HepG2 (cell line): Measurements from ENCODE around the gene CMIP.

Source experiments
- TRIM24 ChIP-seq: sonication (generic); formaldehyde crosslinking; IDR thresholded peaks from 2 replicates; pipeline ENCODE4 v1.8.0; 2022; ENCODE audit warnings: mild to moderate bottlenecking, missing genetic modification reagents
- ZNF766 ChIP-seq: sonication (generic); formaldehyde crosslinking; IDR thresholded peaks from 2 replicates; pipeline ENCODE4 v1.5.0; 2020; ENCODE audit warnings: missing genetic modification reagents, borderline replicate concordance
- ZNF790 ChIP-seq: sonication (generic); formaldehyde crosslinking; IDR thresholded peaks from 2 replicates; pipeline ENCODE4 v1.8.0; 2022; ENCODE audit warnings: missing genetic modification reagents, mild to moderate bottlenecking, borderline replicate concordance
- TF ChIP-seq, protein P1 (sequence below): sonication (generic); formaldehyde crosslinking; IDR thresholded peaks from 2 replicates; pipeline ENCODE4 v1.5.0; 2020; ENCODE audit warnings: mild to moderate bottlenecking, missing genetic modification reagents
- TF ChIP-seq, protein P2 (sequence below): sonication (generic); formaldehyde crosslinking; IDR thresholded peaks from 2 replicates; pipeline ENCODE4 v1.4.0; 2020; ENCODE audit warnings: mild to moderate bottlenecking, missing genetic modification reagents

DNA sequence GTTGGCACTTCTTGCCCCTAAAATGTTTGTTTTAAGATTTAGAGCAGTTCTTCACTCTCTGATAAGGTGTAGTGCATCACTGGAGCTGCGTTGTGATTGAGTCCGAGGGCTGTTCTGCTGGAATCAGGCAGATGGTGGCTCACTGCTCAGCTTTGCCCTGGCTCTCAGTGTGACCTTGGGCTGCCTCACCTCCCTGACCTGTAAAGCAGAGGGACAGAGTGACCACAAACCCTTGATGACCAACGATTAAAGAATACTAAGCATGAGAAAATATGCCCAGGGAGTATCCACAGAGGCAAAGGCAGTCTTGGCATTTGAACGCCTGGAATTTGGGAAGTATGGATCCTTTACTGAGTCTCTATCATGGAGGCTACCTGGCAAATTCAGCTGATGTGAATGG is 18.1 kb downstream of the CMIP start:
- no peak for TF ChIP-seq ZNF790 (CRISPR knock-in tag)
- no peak for TF ChIP-seq ZNF766
- TF ChIP-seq, protein P1, sequence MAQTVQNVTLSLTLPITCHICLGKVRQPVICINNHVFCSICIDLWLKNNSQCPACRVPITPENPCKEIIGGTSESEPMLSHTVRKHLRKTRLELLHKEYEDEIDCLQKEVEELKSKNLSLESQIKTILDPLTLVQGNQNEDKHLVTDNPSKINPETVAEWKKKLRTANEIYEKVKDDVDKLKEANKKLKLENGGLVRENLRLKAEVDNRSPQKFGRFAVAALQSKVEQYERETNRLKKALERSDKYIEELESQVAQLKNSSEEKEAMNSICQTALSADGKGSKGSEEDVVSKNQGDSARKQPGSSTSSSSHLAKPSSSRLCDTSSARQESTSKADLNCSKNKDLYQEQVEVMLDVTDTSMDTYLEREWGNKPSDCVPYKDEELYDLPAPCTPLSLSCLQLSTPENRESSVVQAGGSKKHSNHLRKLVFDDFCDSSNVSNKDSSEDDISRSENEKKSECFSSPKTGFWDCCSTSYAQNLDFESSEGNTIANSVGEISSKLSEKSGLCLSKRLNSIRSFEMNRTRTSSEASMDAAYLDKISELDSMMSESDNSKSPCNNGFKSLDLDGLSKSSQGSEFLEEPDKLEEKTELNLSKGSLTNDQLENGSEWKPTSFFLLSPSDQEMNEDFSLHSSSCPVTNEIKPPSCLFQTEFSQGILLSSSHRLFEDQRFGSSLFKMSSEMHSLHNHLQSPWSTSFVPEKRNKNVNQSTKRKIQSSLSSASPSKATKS (CRISPR knock-in tag), result no peak
- TF ChIP-seq, protein P2, sequence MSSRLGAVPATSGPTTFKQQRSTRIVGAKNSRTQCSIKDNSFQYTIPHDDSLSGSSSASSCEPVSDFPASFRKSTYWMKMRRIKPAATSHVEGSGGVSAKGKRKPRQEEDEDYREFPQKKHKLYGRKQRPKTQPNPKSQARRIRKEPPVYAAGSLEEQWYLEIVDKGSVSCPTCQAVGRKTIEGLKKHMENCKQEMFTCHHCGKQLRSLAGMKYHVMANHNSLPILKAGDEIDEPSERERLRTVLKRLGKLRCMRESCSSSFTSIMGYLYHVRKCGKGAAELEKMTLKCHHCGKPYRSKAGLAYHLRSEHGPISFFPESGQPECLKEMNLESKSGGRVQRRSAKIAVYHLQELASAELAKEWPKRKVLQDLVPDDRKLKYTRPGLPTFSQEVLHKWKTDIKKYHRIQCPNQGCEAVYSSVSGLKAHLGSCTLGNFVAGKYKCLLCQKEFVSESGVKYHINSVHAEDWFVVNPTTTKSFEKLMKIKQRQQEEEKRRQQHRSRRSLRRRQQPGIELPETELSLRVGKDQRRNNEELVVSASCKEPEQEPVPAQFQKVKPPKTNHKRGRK (CRISPR knock-in tag), result no peak
- no peak for TF ChIP-seq TRIM24
